GM12873 (cell line): Measurements from ENCODE around the gene ZCCHC24.

ENCODE experiments used
- TF ChIP-seq, protein P1 (sequence below): IDR thresholded peaks from 2 replicates; pipeline ENCODE4 v1.5.1; 2012; ENCODE audit warnings: low read depth, mild to moderate bottlenecking, moderate library complexity, low read length, control low read depth; ENCODE audit not compliant: insufficient read depth; ENCODE audit errors: missing control alignments

Gene ZCCHC24

GRCh38 chr10:79443338-79444198 is 1.9 kb downstream of the ZCCHC24 start:
- TF ChIP-seq, protein P1, sequence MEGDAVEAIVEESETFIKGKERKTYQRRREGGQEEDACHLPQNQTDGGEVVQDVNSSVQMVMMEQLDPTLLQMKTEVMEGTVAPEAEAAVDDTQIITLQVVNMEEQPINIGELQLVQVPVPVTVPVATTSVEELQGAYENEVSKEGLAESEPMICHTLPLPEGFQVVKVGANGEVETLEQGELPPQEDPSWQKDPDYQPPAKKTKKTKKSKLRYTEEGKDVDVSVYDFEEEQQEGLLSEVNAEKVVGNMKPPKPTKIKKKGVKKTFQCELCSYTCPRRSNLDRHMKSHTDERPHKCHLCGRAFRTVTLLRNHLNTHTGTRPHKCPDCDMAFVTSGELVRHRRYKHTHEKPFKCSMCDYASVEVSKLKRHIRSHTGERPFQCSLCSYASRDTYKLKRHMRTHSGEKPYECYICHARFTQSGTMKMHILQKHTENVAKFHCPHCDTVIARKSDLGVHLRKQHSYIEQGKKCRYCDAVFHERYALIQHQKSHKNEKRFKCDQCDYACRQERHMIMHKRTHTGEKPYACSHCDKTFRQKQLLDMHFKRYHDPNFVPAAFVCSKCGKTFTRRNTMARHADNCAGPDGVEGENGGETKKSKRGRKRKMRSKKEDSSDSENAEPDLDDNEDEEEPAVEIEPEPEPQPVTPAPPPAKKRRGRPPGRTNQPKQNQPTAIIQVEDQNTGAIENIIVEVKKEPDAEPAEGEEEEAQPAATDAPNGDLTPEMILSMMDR, result no peak

- TF ChIP-seq, protein P1, result no peak
Measured at GRCh38 chr10:79442171-79443040, 3.0 kb downstream of the ZCCHC24 start.

DNA sequence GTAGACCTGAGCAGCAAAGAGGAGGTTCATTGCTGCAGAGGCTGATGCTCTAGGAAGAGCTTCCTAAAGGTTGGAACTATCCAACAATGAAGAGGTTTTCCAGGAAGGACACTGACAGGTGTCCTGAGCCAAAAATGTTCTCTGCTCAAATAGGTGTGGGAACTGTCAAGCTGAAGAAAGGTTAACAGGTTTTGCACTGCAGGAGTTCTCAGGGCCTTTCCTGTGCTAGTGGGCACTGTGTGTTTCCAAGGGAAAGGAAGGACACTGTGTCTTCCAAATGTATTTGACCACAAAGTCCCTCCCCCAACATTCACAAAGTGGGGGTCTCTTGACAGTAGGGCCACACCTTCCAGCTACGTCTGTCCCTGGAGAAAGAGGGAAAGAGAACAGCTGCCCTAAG is 4.0 kb downstream of the ZCCHC24 start:
- TF ChIP-seq, protein P1, result no peak

GRCh38 chr10:79440281-79440680 is 5.1 kb downstream of the ZCCHC24 start:
- TF ChIP-seq, protein P1, result no peak

DNA sequence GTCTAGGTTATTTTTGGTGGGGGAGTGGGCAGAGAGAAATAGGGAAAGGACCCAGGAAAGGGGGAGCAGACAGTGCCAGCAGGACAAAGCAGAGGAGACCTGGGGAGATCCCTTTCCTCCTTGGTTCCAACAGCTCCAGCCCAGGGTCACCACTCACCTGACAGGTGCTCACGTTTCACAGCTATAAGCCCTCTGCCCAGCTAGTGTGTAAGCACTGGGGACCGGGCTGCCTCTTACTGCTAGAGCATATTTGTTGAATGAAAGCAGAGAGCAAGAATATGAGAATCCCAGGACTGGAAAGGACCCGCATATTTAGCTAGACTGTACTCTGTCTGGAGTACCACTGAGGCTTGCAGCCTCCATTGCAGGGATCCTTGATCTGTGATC is 6.7 kb downstream of the ZCCHC24 start:
- TF ChIP-seq, protein P1, result no peak

DNA sequence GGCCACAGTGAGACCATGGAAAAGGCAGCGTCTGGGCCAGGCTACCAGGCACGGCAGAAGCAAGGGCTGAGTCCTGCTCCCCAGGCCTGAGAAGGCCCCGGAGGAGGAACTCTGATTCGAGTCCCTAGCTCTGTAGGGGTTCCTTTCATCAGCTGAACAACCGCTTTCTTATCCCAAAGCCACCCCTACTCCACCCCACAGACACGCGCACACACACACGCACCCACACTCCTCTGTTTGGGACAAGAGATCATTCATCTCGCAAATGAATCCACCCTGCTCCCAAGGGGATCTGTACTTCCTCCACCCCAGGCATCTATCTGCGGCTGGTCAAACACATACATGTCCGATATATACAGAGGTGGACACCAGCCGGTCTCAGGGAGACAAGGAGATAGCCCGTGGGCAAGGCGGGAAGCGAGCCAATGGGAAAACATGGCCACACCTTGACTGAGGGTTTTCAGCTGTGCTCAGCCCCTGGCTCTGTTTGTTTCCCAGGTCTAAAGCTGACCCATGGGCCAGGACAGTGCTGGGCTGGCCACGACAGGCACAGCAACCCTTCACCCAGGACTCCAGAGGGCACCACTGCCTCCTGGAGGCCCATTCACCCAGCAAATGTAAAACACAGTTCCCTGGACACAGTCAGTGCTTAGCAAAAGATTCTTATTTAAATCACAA is 7.3 kb downstream of the ZCCHC24 start:
- TF ChIP-seq, protein P1, result no peak

DNA sequence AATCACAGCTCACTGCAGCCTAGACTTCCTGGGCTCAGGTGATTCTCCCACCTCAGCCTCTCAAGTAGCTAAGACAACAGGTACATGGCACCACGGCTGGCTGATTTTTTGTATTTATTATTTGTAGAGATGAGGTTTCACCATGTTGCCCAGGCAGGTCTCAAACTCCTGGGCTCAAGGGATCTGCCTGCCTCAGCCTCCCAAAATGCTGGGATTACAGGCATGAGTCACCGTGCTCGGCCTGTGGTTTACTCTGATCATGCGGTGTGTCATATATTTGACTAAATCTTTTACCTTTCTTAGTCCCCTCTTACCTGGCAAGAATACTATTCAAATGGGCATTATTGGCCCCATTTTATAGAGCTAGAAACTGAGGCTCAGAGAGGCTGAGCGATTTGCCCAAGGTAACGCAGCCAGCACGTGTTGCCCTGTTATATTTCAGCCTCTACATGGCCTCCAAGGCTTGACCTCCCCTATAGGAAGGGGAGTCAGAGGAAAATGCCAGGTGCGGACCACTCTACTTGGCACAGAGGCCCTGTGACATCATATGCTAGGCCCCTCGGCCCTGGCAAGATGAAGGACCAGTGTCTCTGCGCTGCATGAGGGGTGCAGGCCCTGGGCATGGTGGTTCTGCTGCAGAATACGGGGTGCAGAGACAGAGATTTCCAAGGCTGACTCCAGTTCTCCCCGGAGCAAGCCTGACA is 8.2 kb downstream of the ZCCHC24 start:
- TF ChIP-seq, protein P1, result no peak
